Osteoblast (primary cell): ENCODE measurements around the gene ADGRV1. TPM values are rescaled to one million over a fixed set of nuclear protein-coding genes. Genes with fewer than 3 reads are reported as not detected.

Experiments
- DNase-seq: peaks from one replicate; pipeline ENCODE4 v3.0.0; 2011; ENCODE audit warnings: low spot score, mixed read lengths; ENCODE audit not compliant: insufficient read length; ENCODE audit errors: missing footprints
- H2AFZ ChIP-seq: 2 replicates; pipeline ENCODE4 v1.6.0; 2011; ENCODE audit warnings: mild to moderate bottlenecking, low read length
- H3K27ac ChIP-seq: 2 replicates; pipeline ENCODE4 v1.5.1; 2011; ENCODE audit warnings: mild to moderate bottlenecking, low read depth, low read length, moderate library complexity
- H3K27me3 ChIP-seq: 2 replicates; pipeline ENCODE4 v1.6.0; 2012; ENCODE audit warnings: mild to moderate bottlenecking, control low read depth, inconsistent platforms, low read length, moderate library complexity; ENCODE audit not compliant: insufficient read depth
- H3K36me3 ChIP-seq: 2 replicates; pipeline ENCODE4 v1.5.1; 2011; ENCODE audit warnings: mild to moderate bottlenecking, low read length, control low read depth, moderate library complexity; ENCODE audit not compliant: insufficient read depth
- H3K4me1 ChIP-seq: 2 replicates; pipeline ENCODE4 v1.5.1; 2011; ENCODE audit warnings: mild to moderate bottlenecking, low read length, control low read depth, moderate library complexity; ENCODE audit not compliant: insufficient read depth
- H3K4me2 ChIP-seq: 2 replicates; pipeline ENCODE4 v1.6.0; 2011; ENCODE audit warnings: mild to moderate bottlenecking, low read length; ENCODE audit not compliant: insufficient read depth
- H3K4me3 ChIP-seq: fragments of 200-600 bp; sonication (generic); 3 replicates; pipeline ENCODE4 v1.5.1; 2012; ENCODE audit warnings: mild to moderate bottlenecking, low read length, inconsistent platforms; ENCODE audit not compliant: insufficient read depth
- H3K79me2 ChIP-seq: 2 replicates; pipeline ENCODE4 v1.6.0; 2012; ENCODE audit warnings: mild to moderate bottlenecking, low read length, control low read depth, inconsistent platforms; ENCODE audit not compliant: insufficient read depth
- H3K9me3 ChIP-seq: 2 replicates; pipeline ENCODE4 v1.5.1; 2011; ENCODE audit warnings: low read depth, low read length, control low read depth
- H4K20me1 ChIP-seq: 2 replicates; pipeline ENCODE4 v1.6.0; 2012; ENCODE audit warnings: mild to moderate bottlenecking, low read length, control low read depth; ENCODE audit not compliant: insufficient read depth
- total RNA-seq: library from RNA; depleted of rRNA; stranded (reverse); fragments of >200 nt; gene quantifications from 2 replicates; pipeline ENCODE4 v1.2.3, GENCODE V29; 2012
- TF ChIP-seq, protein P1 (sequence below): IDR thresholded peaks from 2 replicates; pipeline ENCODE4 v1.5.1; 2011; ENCODE audit warnings: mild to moderate bottlenecking, low read depth, low read length, moderate library complexity; ENCODE audit errors: extremely low read depth

The ADGRV1 gene
- total RNA-seq, 1 donor = under 0.01 TPM

DNA sequence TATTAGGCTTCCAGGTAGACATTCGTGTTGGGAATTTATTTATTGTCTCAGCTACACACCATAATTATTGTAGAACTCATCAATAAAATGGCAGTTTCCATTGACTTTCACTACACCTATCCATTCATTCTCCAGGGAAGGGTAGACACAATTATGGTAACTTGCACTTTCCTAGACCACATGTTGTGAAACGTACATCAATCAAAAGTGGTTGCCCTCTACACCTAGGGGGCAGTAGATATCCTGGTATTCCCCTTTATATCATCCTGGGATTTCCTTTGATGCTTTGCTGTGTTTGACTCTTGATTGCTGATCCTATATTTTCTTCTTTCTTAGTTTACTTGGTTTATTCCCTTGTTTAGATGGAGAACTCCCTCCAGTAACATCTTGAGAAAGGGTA is 47.9 kb downstream of the ADGRV1 start:
- Histone ChIP-seq H4K20me1 (no peaks in the 10 kb centered on the region), H3K4me1 (peaks cover 3% of the 10 kb centered on the region), H3K9me3 (no peaks in the 10 kb centered on the region), H3K4me3 (no peak overlapping the region), H2AFZ (no peak overlapping the region), H3K27ac (no peak overlapping the region), H3K36me3 (no peaks in the 10 kb centered on the region), H3K27me3 (no peaks in the 10 kb centered on the region), H3K4me2 (no peak overlapping the region), H3K79me2 (no peaks in the 10 kb centered on the region)
- no peak for DNase-seq
- TF ChIP-seq, protein P1, sequence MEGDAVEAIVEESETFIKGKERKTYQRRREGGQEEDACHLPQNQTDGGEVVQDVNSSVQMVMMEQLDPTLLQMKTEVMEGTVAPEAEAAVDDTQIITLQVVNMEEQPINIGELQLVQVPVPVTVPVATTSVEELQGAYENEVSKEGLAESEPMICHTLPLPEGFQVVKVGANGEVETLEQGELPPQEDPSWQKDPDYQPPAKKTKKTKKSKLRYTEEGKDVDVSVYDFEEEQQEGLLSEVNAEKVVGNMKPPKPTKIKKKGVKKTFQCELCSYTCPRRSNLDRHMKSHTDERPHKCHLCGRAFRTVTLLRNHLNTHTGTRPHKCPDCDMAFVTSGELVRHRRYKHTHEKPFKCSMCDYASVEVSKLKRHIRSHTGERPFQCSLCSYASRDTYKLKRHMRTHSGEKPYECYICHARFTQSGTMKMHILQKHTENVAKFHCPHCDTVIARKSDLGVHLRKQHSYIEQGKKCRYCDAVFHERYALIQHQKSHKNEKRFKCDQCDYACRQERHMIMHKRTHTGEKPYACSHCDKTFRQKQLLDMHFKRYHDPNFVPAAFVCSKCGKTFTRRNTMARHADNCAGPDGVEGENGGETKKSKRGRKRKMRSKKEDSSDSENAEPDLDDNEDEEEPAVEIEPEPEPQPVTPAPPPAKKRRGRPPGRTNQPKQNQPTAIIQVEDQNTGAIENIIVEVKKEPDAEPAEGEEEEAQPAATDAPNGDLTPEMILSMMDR = peak; percentile 40

DNA sequence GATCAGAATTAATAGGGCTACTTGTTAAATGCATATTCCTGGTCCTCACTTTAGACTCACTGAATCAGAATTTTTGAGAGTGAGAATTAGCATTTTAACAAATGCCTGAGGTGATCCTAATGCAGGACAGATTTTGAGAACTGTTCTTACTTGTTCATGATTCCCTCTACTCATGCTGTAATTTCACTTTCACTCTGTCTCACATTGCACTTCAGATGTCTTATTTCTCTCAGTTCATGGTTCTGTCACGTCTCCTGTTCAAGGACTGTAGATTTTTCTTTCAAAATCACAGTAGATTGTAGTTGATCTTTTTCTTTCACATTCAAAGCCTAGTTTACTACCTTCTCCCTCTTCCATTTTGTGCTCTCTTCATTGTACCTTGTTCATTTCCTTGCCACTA is 54.3 kb downstream of the ADGRV1 start:
- no peak overlapping the region for H2AFZ ChIP-seq
- H3K9me3 ChIP-seq = no peaks in the 10 kb centered on the region
- TF ChIP-seq, protein P1 = no peak
- H3K27me3 ChIP-seq = no peaks in the 10 kb centered on the region
- no peak for DNase-seq
- H3K4me2 ChIP-seq = no peak overlapping the region
- H3K79me2 ChIP-seq = no peaks in the 10 kb centered on the region
- H3K27ac ChIP-seq = no peak overlapping the region
- no peaks in the 10 kb centered on the region for H4K20me1 ChIP-seq
- no peaks in the 10 kb centered on the region for H3K36me3 ChIP-seq
- no peak overlapping the region for H3K4me3 ChIP-seq
- H3K4me1 ChIP-seq = no peaks in the 10 kb centered on the region

DNA sequence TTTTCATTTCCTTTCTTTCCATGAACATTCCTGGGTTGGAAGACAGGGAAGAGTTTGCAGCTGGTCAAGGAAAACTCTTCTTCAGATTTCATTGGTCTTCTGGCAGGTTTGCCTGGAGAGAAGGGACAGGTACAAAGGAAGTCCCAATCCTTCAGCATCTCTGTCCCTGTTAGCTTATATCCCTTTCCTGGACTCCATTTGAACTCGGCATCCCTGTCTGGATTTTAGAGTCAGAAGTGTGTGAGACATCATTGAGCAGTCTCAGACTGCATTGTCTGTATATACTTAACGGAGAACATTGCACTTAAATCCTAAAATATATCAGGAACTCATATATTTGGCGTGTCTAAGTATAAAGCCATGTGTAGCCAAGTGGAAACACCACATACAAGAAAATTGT is 54.9 kb downstream of the ADGRV1 start:
- Histone ChIP-seq H3K4me3 (no peak overlapping the region), H3K9me3 (no peaks in the 10 kb centered on the region), H2AFZ (no peak overlapping the region), H3K27me3 (no peaks in the 10 kb centered on the region), H3K4me2 (no peak overlapping the region), H3K36me3 (no peaks in the 10 kb centered on the region), H3K4me1 (no peaks in the 10 kb centered on the region), H3K79me2 (no peaks in the 10 kb centered on the region), H3K27ac (no peak overlapping the region), H4K20me1 (no peaks in the 10 kb centered on the region)
- TF ChIP-seq, protein P1 = no peak
- DNase-seq = no peak

DNA sequence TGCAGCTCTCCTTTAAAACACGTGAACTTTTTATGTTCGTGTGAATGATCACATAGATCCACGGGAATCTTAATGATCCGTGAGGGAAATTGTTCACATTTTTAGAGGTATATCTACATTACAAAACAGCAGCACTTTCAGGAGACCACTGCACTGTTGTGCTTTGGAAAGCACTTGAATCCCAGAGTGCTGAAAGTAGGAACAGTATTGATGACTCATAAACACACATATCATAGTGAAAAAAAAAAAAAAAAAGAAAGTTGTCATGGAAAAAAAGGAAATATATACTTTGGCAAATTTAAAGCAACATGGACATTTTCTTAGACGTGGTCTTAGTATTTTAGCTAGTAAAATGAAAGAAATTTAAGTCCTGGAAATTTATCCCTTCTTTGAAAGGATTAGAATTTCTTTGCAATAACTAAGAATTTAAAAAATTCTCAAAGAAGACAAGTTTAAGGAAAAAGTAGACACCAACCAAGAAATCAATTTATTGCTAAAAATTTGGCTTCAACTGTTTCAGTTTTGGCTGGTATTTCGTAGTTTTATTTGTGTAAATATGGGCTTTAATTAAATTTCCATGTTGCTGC is 55.4 kb downstream of the ADGRV1 start:
- no peaks in the 10 kb centered on the region for H3K4me1 ChIP-seq
- H3K27ac ChIP-seq = no peak overlapping the region
- H3K9me3 ChIP-seq = no peaks in the 10 kb centered on the region
- no peak overlapping the region for H2AFZ ChIP-seq
- H3K4me2 ChIP-seq = no peak overlapping the region
- DNase-seq = no peak
- H4K20me1 ChIP-seq = no peaks in the 10 kb centered on the region
- H3K79me2 ChIP-seq = no peaks in the 10 kb centered on the region
- H3K4me3 ChIP-seq = no peak overlapping the region
- H3K36me3 ChIP-seq = no peaks in the 10 kb centered on the region
- TF ChIP-seq, protein P1 = no peak
- H3K27me3 ChIP-seq = no peaks in the 10 kb centered on the region
